Measurements from ENCODE around the gene ANKS1A.

DNA sequence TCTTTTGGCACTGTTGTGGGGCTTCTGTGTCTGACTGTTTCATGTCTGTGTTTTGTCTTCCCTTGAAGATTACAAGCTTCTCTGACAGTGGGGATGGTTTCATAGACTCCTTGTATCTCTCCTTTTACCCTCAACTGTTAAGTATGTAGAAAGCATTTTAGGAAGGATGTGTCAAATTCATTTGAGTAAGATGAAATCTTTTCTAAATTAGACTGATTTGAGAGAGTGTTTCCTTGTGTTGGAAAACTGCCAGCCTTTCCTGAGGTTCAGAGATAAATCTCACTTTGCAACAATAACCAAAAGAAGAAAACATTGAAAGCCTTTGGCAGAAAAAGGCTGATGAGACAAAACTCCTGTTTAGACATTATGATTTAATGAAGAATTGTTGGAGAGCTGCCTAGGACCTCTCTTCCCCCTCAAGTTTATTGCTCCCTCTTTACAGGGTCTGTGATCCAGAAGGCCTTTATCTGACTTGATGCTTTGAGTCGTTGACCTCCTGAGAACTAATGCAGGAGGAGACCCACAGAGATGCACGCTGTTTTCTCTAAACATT, 68.3 kb downstream of the ANKS1A start:
- TF ChIP-seq, protein P1, sequence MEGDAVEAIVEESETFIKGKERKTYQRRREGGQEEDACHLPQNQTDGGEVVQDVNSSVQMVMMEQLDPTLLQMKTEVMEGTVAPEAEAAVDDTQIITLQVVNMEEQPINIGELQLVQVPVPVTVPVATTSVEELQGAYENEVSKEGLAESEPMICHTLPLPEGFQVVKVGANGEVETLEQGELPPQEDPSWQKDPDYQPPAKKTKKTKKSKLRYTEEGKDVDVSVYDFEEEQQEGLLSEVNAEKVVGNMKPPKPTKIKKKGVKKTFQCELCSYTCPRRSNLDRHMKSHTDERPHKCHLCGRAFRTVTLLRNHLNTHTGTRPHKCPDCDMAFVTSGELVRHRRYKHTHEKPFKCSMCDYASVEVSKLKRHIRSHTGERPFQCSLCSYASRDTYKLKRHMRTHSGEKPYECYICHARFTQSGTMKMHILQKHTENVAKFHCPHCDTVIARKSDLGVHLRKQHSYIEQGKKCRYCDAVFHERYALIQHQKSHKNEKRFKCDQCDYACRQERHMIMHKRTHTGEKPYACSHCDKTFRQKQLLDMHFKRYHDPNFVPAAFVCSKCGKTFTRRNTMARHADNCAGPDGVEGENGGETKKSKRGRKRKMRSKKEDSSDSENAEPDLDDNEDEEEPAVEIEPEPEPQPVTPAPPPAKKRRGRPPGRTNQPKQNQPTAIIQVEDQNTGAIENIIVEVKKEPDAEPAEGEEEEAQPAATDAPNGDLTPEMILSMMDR (IDR thresholded peaks at IDR 0.05; ENCODE audit: low read depth, low read length, poor library complexity, severe bottlenecking), result no peak
- no peak for TF ChIP-seq EZH2phosphoT487 (IDR thresholded peaks at IDR 0.05; ENCODE audit: borderline replicate concordance, low read length)
